H1 (cell line): ENCODE data around the gene BMI1. TPM values are rescaled to one million over a fixed set of nuclear protein-coding genes. Genes with fewer than 3 reads are reported as not detected.
"Not testable (repeated sequence)": the region's sequence is repeated elsewhere in the genome, so short reads cannot be mapped to it uniquely, and the experiment has no call there.

Experiments
- CTCF ChIA-PET: fragments of 300-600 bp; sonication (Branson Sonifier 250); formaldehyde crosslinking; loops from one replicate; lab custom pipeline; 2021; ENCODE audit not compliant: partially characterized antibody; lab: Charles Lee
- POLR2A ChIA-PET: fragments of 300-600 bp; sonication (Branson Sonifier 250); formaldehyde crosslinking; loops from one replicate; lab custom pipeline; 2021; ENCODE audit warnings: inconsistent platforms; ENCODE audit not compliant: partially characterized antibody; lab: Charles Lee
- DNase-seq, 2 experiments: peaks; one replicate each; pipeline versions ENCODE4 v3.0.0 to v3.0.0-alpha.2; 2010 to 2022; ENCODE audit warnings: low spot score in 2 of 2, low read depth in 1 of 2, mixed read lengths in 1 of 2
- FAIRE-seq: peaks from 2 replicates; lab custom pipeline; 2011; peaks lifted over from hg19 to GRCh38; lab: Jason Lieb, UNC
- H2AFZ ChIP-seq: 2 replicates; pipeline ENCODE4 v1.8.1; 2012; ENCODE audit warnings: low read length, inconsistent platforms
- H2AK5ac ChIP-seq: 2 replicates; pipeline ENCODE4 v1.6.1; 2013; ENCODE audit warnings: low read depth, low read length
- H2BK120ac ChIP-seq: replicated peaks from 2 replicates; pipeline ENCODE3; 2013; ENCODE audit warnings: low read depth, low read length, inconsistent platforms
- H2BK12ac ChIP-seq: 2 replicates; pipeline ENCODE4 v1.6.1; 2013; ENCODE audit warnings: low read depth, low read length
- H2BK15ac ChIP-seq: 2 replicates; pipeline ENCODE4 v1.6.1; 2013; ENCODE audit warnings: low read length
- H2BK20ac ChIP-seq: 2 replicates; pipeline ENCODE4 v1.6.1; 2013; ENCODE audit warnings: low read length
- H2BK5ac ChIP-seq: 2 replicates; pipeline ENCODE4 v1.6.1; 2013; ENCODE audit warnings: low read depth, low read length
- H3K14ac ChIP-seq: 2 replicates; pipeline ENCODE4 v1.6.1; 2013; ENCODE audit warnings: inconsistent platforms; ENCODE audit not compliant: insufficient read length
- H3K18ac ChIP-seq: 2 replicates; pipeline ENCODE4 v1.6.1; 2013; ENCODE audit warnings: low read length; ENCODE audit errors: extremely low read depth
- H3K23ac ChIP-seq: 2 replicates; pipeline ENCODE4 v1.6.1; 2013; ENCODE audit warnings: inconsistent platforms; ENCODE audit not compliant: insufficient read length
- H3K23me2 ChIP-seq: 2 replicates; pipeline ENCODE4 v1.6.1; 2013; ENCODE audit warnings: low read depth, low read length
- H3K27ac ChIP-seq: 2 replicates; pipeline ENCODE4 v1.6.1; 2011; ENCODE audit warnings: low read depth, low read length, inconsistent platforms
- H3K27me3 ChIP-seq, 4 experiments: replicated peaks in 1 of 4; 1 replicate in 1 of 4; 2 replicates in 3 of 4; pipeline versions ENCODE4 v1.6.1 to v1.8.1; 2011 to 2013; ENCODE audit warnings: low read length in 3 of 4, mild to moderate bottlenecking in 3 of 4, inconsistent platforms in 2 of 4, mixed read lengths in 2 of 4, moderate library complexity in 1 of 4; ENCODE audit not compliant: control insufficient read depth in 3 of 4, insufficient read depth in 3 of 4; ENCODE audit errors: extremely low read depth in 1 of 4
- H3K36me3 ChIP-seq, 4 experiments: 2 replicates each; pipeline versions ENCODE4 v1.6.1 to v1.8.1; 2011 to 2013; ENCODE audit warnings: mild to moderate bottlenecking in 4 of 4, low read length in 3 of 4, moderate library complexity in 2 of 4, control low read depth in 1 of 4, inconsistent platforms in 1 of 4; ENCODE audit not compliant: insufficient read depth in 4 of 4, control insufficient read depth in 2 of 4
- H3K4ac ChIP-seq: replicated peaks from 2 replicates; pipeline ENCODE3; 2013; ENCODE audit warnings: low read length, low read depth, mixed read lengths, inconsistent platforms; ENCODE audit not compliant: insufficient read length
- H3K4me1 ChIP-seq, 4 experiments: replicated peaks in 1 of 4; 1 replicate in 1 of 4; 2 replicates in 3 of 4; pipeline versions ENCODE4 v1.6.1 to v1.8.1; 2011 to 2013; ENCODE audit warnings: low read length in 3 of 4, inconsistent platforms in 2 of 4, mixed read lengths in 1 of 4; ENCODE audit not compliant: insufficient read depth in 4 of 4, control insufficient read depth in 3 of 4
- H3K4me2 ChIP-seq, 2 experiments: 2 replicates each; pipeline versions ENCODE4 v1.6.1 to v1.8.1; 2011 to 2013; ENCODE audit warnings: low read depth in 2 of 2, low read length in 2 of 2, control low read depth in 1 of 2, inconsistent platforms in 1 of 2, mild to moderate bottlenecking in 1 of 2; ENCODE audit not compliant: insufficient read depth in 1 of 2
- H3K4me3 ChIP-seq, 4 experiments: fragments of 200-600, 300-600 bp in 1 of 4; sonication (generic), shearing (Covaris generic), sonication (Bioruptor Twin) in 1 of 4; 2 replicates each; pipeline versions ENCODE4 v1.5.1 to v1.8.1; 2011 to 2016; ENCODE audit warnings: low read length in 4 of 4, low read depth in 3 of 4, control low read depth in 2 of 4, inconsistent platforms in 2 of 4, mild to moderate bottlenecking in 2 of 4, mixed read lengths in 1 of 4, moderate library complexity in 1 of 4; ENCODE audit not compliant: insufficient read depth in 2 of 4; ENCODE audit errors: extremely low read depth in 1 of 4
- H3K56ac ChIP-seq: replicated peaks from 2 replicates; pipeline ENCODE3; 2013; ENCODE audit warnings: low read depth, mild to moderate bottlenecking, mixed read lengths, low read length, inconsistent platforms; ENCODE audit not compliant: insufficient read length
- H3K79me1 ChIP-seq: 2 replicates; pipeline ENCODE4 v1.6.1; 2013; ENCODE audit warnings: low read depth, low read length, control low read depth
- H3K79me2 ChIP-seq, 2 experiments: 2 replicates each; pipeline versions ENCODE4 v1.6.1 to v1.8.1; 2012 to 2013; ENCODE audit warnings: low read length in 2 of 2, mild to moderate bottlenecking in 2 of 2, inconsistent platforms in 1 of 2; ENCODE audit not compliant: insufficient read depth in 2 of 2, control insufficient read depth in 1 of 2
- H3K9ac ChIP-seq, 4 experiments: replicated peaks in 1 of 4; 1 replicate in 1 of 4; 2 replicates in 3 of 4; pipeline versions ENCODE4 v1.6.1 to v1.8.1; 2011 to 2013; ENCODE audit warnings: low read depth in 3 of 4, low read length in 3 of 4, control low read depth in 2 of 4, mild to moderate bottlenecking in 2 of 4, moderate library complexity in 2 of 4, inconsistent platforms in 1 of 4; ENCODE audit errors: extremely low read depth in 1 of 4
- H3K9me3 ChIP-seq, 2 experiments: 2 replicates each; pipeline versions ENCODE4 v1.6.1 to v1.8.1; 2012 to 2013; ENCODE audit warnings: mild to moderate bottlenecking in 2 of 2, moderate library complexity in 2 of 2, control low read depth in 1 of 2, inconsistent platforms in 1 of 2, low read depth in 1 of 2, low read length in 1 of 2, mixed read lengths in 1 of 2; ENCODE audit not compliant: insufficient read depth in 2 of 2
- H4K20me1 ChIP-seq, 2 experiments: replicated peaks in 1 of 2; 2 replicates each; pipeline versions ENCODE3 to v1.8.1; 2011 to 2013; ENCODE audit warnings: inconsistent platforms in 2 of 2, low read length in 2 of 2, mild to moderate bottlenecking in 1 of 2; ENCODE audit not compliant: insufficient read depth in 2 of 2, control insufficient read depth in 1 of 2
- H4K5ac ChIP-seq: 2 replicates; pipeline ENCODE4 v1.6.1; 2013; ENCODE audit warnings: low read length, low read depth, mixed read lengths, inconsistent platforms; ENCODE audit not compliant: insufficient read length
- H4K8ac ChIP-seq: 2 replicates; pipeline ENCODE4 v1.8.0; 2013; ENCODE audit warnings: mild to moderate bottlenecking, moderate library complexity, low read length, inconsistent platforms; ENCODE audit not compliant: insufficient read depth; ENCODE audit errors: extremely low read depth
- H4K91ac ChIP-seq: replicated peaks from 2 replicates; pipeline ENCODE3; 2013; ENCODE audit warnings: low read length, mixed read lengths, inconsistent platforms; ENCODE audit not compliant: insufficient read length
- WGBS, 2 experiments: shearing (Covaris generic) in 1 of 2; methylation state at CpG; one replicate each; pipeline versions ENCODE4 v1.1.6 to v1.1.7; 2013 to 2015; ENCODE audit warnings: low lambda C conversion rate in 2 of 2, mixed read lengths in 2 of 2, inconsistent platforms in 1 of 2, low coverage in 1 of 2, missing lambda C conversion rate in 1 of 2; ENCODE audit not compliant: insufficient replicate concordance in 2 of 2, insufficient coverage in 1 of 2, insufficient read length in 1 of 2; ENCODE audit errors: extremely low coverage in 1 of 2, missing lambda C conversion rate in 1 of 2; 5-methylcytosine and 5-hydroxymethylcytosine counted together
- polyA plus RNA-seq, 7 experiments: library from polyadenylated mRNA; depleted of rRNA in 3 of 7; stranded (reverse) in 5 of 7; unstranded in 2 of 7; fragments of >200 nt in 5 of 7; fragments of 200-250 nt in 2 of 7; gene quantifications; 1 replicate in 5 of 7; 2 replicates in 1 of 7; 4 replicates in 1 of 7; pipeline versions ENCODE4 v1.2.1 to v1.2.3, GENCODE V29; 2011 to 2013; ENCODE audit warnings: missing spikeins in 2 of 7, mixed read lengths in 2 of 7
- total RNA-seq: library from RNA; stranded (reverse); fragmentation: NEBNext Ultra II Directional; extraction: Animal tissue kit (Norgen Biotek cat#: 25700); gene quantifications from 2 replicates; pipeline ENCODE4 v1.2.1, GENCODE V29; 2021

BMI1 gene
- total and polyA plus RNA-seq, 2 of the 8 experiments (the other 6 are each of a cell fraction or from before 2014, with no cell fraction given): 2.8 to 10.7 TPM

- FAIRE-seq, CTCF ChIA-PET: not testable (repeated sequence)
- 100% methylated on average over 3 of the region's 4 CpGs; no CpG with 5 or more reads in 1 of the 2 experiments for WGBS, 2 experiments
Measured at GRCh38 chr10:22357770-22358169, 36.9 kb downstream of the BMI1 start.

More at GRCh38 chr10:22357770-22358169, 36.9 kb downstream of the BMI1 start:
- H3K56ac ChIP-seq, H2BK120ac ChIP-seq, H2AFZ ChIP-seq, H3K4me1 ChIP-seq, H2BK20ac ChIP-seq, H4K5ac ChIP-seq, H3K27me3 ChIP-seq, H2BK15ac ChIP-seq, H3K79me1 ChIP-seq, H3K23me2 ChIP-seq, POLR2A ChIA-PET, H3K4me3 ChIP-seq, H2AK5ac ChIP-seq, H4K20me1 ChIP-seq, H3K9me3 ChIP-seq, H3K9ac ChIP-seq, H3K23ac ChIP-seq, H2BK12ac ChIP-seq, H3K36me3 ChIP-seq, H3K18ac ChIP-seq, H3K14ac ChIP-seq, DNase-seq, H3K27ac ChIP-seq, H4K8ac ChIP-seq, H3K4ac ChIP-seq, H4K91ac ChIP-seq, H3K4me2 ChIP-seq, H3K79me2 ChIP-seq, H2BK5ac ChIP-seq: not testable (repeated sequence)
